ENCODE results near the gene LHFPL3. TPM values are rescaled to one million over a fixed set of nuclear protein-coding genes. Genes with fewer than 3 reads are reported as not detected.

LHFPL3 gene
- total RNA-seq, 2 experiments from 2014 or later = not detected

GRCh38 chr7:104328970-104329825 is 795 bp downstream of the LHFPL3 start:
- no peaks in the 10 kb centered on the region for H3K9me3 Mint-ChIP-seq
- no peak overlapping the region for H3K27ac Mint-ChIP-seq
- no peaks in the 10 kb centered on the region for H3K36me3 Mint-ChIP-seq (ENCODE audit: low read depth)
- DNase-seq = no peak
- H3K4me1 Mint-ChIP-seq = peaks cover 10% of the 10 kb centered on the region
- peaks cover 57% of the 10 kb centered on the region for H3K27me3 Mint-ChIP-seq
- no peak overlapping the region for H3K4me3 Mint-ChIP-seq
- ChIA-PET CTCF (no interaction called here), POLR2A (no interaction called here)

- POLR2A ChIA-PET = no interaction called here
- Mint-ChIP-seq H3K36me3 (ENCODE audit: low read depth) (no peaks in the 10 kb centered on the region), H3K4me3 (no peak overlapping the region), H3K9me3 (no peaks in the 10 kb centered on the region), H3K27ac (no peak overlapping the region), H3K4me1 (no peaks in the 10 kb centered on the region), H3K27me3 (peaks cover 9% of the 10 kb centered on the region)
- DNase-seq = no peak
- CTCF ChIA-PET = no interaction called here
Measured at GRCh38 chr7:104341546-104341945, 13.1 kb downstream of the LHFPL3 start.

GRCh38 chr7:104352736-104353135 is 24.3 kb downstream of the LHFPL3 start:
- no peaks in the 10 kb centered on the region for H3K9me3 Mint-ChIP-seq
- H3K27ac Mint-ChIP-seq = no peak overlapping the region
- H3K27me3 Mint-ChIP-seq = peaks cover 8% of the 10 kb centered on the region
- POLR2A ChIA-PET = no interaction called here
- CTCF ChIA-PET = interaction anchor here (0.6 kb wide), 1 partner anchor 430 kb away, joined by 3 read pairs; no protein-coding TSS in a partner anchor
- no peaks in the 10 kb centered on the region for H3K4me1 Mint-ChIP-seq
- H3K36me3 Mint-ChIP-seq (ENCODE audit: low read depth) = no peaks in the 10 kb centered on the region
- no peak overlapping the region for H3K4me3 Mint-ChIP-seq
- no peak for DNase-seq

GRCh38 chr7:104357166-104357565 is 28.8 kb downstream of the LHFPL3 start:
- Mint-ChIP-seq H3K27me3 (peaks cover 5% of the 10 kb centered on the region), H3K4me1 (no peaks in the 10 kb centered on the region), H3K9me3 (no peaks in the 10 kb centered on the region), H3K4me3 (no peak overlapping the region), H3K36me3 (ENCODE audit: low read depth) (no peaks in the 10 kb centered on the region), H3K27ac (no peak overlapping the region)
- ChIA-PET POLR2A (no interaction called here), CTCF (interaction anchor here (1.2 kb wide), 1 partner anchor 21 kb away, joined by 3 read pairs; no protein-coding TSS in a partner anchor)
- DNase-seq = no peak

- POLR2A ChIA-PET = no interaction called here
- DNase-seq = no peak
- Mint-ChIP-seq H3K27me3 (peaks cover 3% of the 10 kb centered on the region), H3K4me3 (no peak overlapping the region), H3K9me3 (no peaks in the 10 kb centered on the region), H3K27ac (no peak overlapping the region), H3K4me1 (no peaks in the 10 kb centered on the region), H3K36me3 (ENCODE audit: low read depth) (no peaks in the 10 kb centered on the region)
- CTCF ChIA-PET = interaction anchor here (1.2 kb wide), 1 partner anchor 23 kb away, joined by 3 read pairs; no protein-coding TSS in a partner anchor
Measured at GRCh38 chr7:104358446-104359132, 30.2 kb downstream of the LHFPL3 start.

GRCh38 chr7:104362756-104363155 is 34.4 kb downstream of the LHFPL3 start:
- no peak overlapping the region for H3K4me3 Mint-ChIP-seq
- POLR2A ChIA-PET = no interaction called here
- CTCF ChIA-PET = no interaction called here

GRCh38 chr7:104363355-104363754 is 35.0 kb downstream of the LHFPL3 start:
- no peak overlapping the region for H3K4me3 Mint-ChIP-seq
- CTCF ChIA-PET = no interaction called here

More at GRCh38 chr7:104362756-104363155, 34.4 kb downstream of the LHFPL3 start:
- Mint-ChIP-seq H3K4me1 (no peaks in the 10 kb centered on the region), H3K9me3 (no peaks in the 10 kb centered on the region), H3K27ac (no peak overlapping the region), H3K27me3 (no peaks in the 10 kb centered on the region), H3K36me3 (ENCODE audit: low read depth) (no peaks in the 10 kb centered on the region)
- no peak for DNase-seq

GRCh38 chr7:104366390-104366789 is 38.0 kb downstream of the LHFPL3 start:
- POLR2A ChIA-PET = no interaction called here
- H3K27me3 Mint-ChIP-seq = no peaks in the 10 kb centered on the region
- DNase-seq = no peak
- no peak overlapping the region for H3K4me3 Mint-ChIP-seq
- no peak overlapping the region for H3K27ac Mint-ChIP-seq
- H3K9me3 Mint-ChIP-seq = no peaks in the 10 kb centered on the region
- H3K4me1 Mint-ChIP-seq = no peaks in the 10 kb centered on the region
- no peaks in the 10 kb centered on the region for H3K36me3 Mint-ChIP-seq (ENCODE audit: low read depth)
- CTCF ChIA-PET = no interaction called here

More at GRCh38 chr7:104363355-104363754, 35.0 kb downstream of the LHFPL3 start:
- no peaks in the 10 kb centered on the region for H3K36me3 Mint-ChIP-seq (ENCODE audit: low read depth)
- no peak overlapping the region for H3K27ac Mint-ChIP-seq
- POLR2A ChIA-PET = no interaction called here
- no peaks in the 10 kb centered on the region for H3K4me1 Mint-ChIP-seq
- H3K9me3 Mint-ChIP-seq = no peaks in the 10 kb centered on the region
- no peaks in the 10 kb centered on the region for H3K27me3 Mint-ChIP-seq
- DNase-seq = no peak

- ChIA-PET POLR2A (no interaction called here), CTCF (no interaction called here)
- no peaks in the 10 kb centered on the region for H3K4me1 Mint-ChIP-seq
- no peak for DNase-seq
- no peaks in the 10 kb centered on the region for H3K9me3 Mint-ChIP-seq
- no peaks in the 10 kb centered on the region for H3K36me3 Mint-ChIP-seq (ENCODE audit: low read depth)
- H3K27ac Mint-ChIP-seq = no peak overlapping the region
- no peak overlapping the region for H3K4me3 Mint-ChIP-seq
- H3K27me3 Mint-ChIP-seq = peaks cover 5% of the 10 kb centered on the region
Measured at GRCh38 chr7:104367926-104368325, 39.5 kb downstream of the LHFPL3 start.

GRCh38 chr7:104371216-104371979 is 43.0 kb downstream of the LHFPL3 start:
- Mint-ChIP-seq H3K9me3 (no peaks in the 10 kb centered on the region), H3K27me3 (peaks cover 5% of the 10 kb centered on the region), H3K27ac (no peak overlapping the region), H3K4me3 (no peak overlapping the region), H3K4me1 (no peaks in the 10 kb centered on the region), H3K36me3 (ENCODE audit: low read depth) (no peaks in the 10 kb centered on the region)
- ChIA-PET CTCF (no interaction called here), POLR2A (no interaction called here)
- no peak for DNase-seq

- H3K4me1 Mint-ChIP-seq = no peaks in the 10 kb centered on the region
- H3K36me3 Mint-ChIP-seq (ENCODE audit: low read depth) = no peaks in the 10 kb centered on the region
- no peak overlapping the region for H3K4me3 Mint-ChIP-seq
- POLR2A ChIA-PET = no interaction called here
- no peak overlapping the region for H3K27ac Mint-ChIP-seq
- H3K27me3 Mint-ChIP-seq = peaks cover 5% of the 10 kb centered on the region
- no peaks in the 10 kb centered on the region for H3K9me3 Mint-ChIP-seq
- CTCF ChIA-PET = no interaction called here
- DNase-seq = no peak
Measured at GRCh38 chr7:104371980-104372357, 43.6 kb downstream of the LHFPL3 start.

- no peak for DNase-seq
- ChIA-PET POLR2A (no interaction called here), CTCF (no interaction called here)
- no peak overlapping the region for H3K4me3 Mint-ChIP-seq
- H3K36me3 Mint-ChIP-seq (ENCODE audit: low read depth) = no peaks in the 10 kb centered on the region
- H3K27me3 Mint-ChIP-seq = peaks cover 2% of the 10 kb centered on the region
- peaks cover 7% of the 10 kb centered on the region for H3K9me3 Mint-ChIP-seq
- H3K4me1 Mint-ChIP-seq = no peaks in the 10 kb centered on the region
- no peak overlapping the region for H3K27ac Mint-ChIP-seq
Measured at GRCh38 chr7:104382616-104383015, 54.2 kb downstream of the LHFPL3 start.

GRCh38 chr7:104386943-104387342 is 58.5 kb downstream of the LHFPL3 start:
- no peak overlapping the region for H3K27ac Mint-ChIP-seq
- CTCF ChIA-PET = no interaction called here

More at GRCh38 chr7:104386943-104387342, 58.5 kb downstream of the LHFPL3 start:
- Mint-ChIP-seq H3K36me3 (ENCODE audit: low read depth) (no peaks in the 10 kb centered on the region), H3K27me3 (no peaks in the 10 kb centered on the region), H3K4me3 (no peak overlapping the region), H3K4me1 (no peaks in the 10 kb centered on the region), H3K9me3 (peaks cover 13% of the 10 kb centered on the region)
- DNase-seq = no peak
- POLR2A ChIA-PET = no interaction called here

Data from activated CD4-positive, alpha-beta T cell treated with anti-CD3 and anti-CD28 coated beads, Interleukin-2, amount 10 ng/mL, durations not matched to agents 7 days and 5 days (primary cell).